Measurements from ENCODE around the gene TBC1D22A. TPM values are rescaled to one million over a fixed set of nuclear protein-coding genes. Genes with fewer than 3 reads are reported as not detected.
A peak's percentile ranks its signal among the peaks of the same experiment; 100 is the strongest.

TBC1D22A gene
- total RNA-seq, 1 donor from 2014 or later = 14.0 TPM

DNA sequence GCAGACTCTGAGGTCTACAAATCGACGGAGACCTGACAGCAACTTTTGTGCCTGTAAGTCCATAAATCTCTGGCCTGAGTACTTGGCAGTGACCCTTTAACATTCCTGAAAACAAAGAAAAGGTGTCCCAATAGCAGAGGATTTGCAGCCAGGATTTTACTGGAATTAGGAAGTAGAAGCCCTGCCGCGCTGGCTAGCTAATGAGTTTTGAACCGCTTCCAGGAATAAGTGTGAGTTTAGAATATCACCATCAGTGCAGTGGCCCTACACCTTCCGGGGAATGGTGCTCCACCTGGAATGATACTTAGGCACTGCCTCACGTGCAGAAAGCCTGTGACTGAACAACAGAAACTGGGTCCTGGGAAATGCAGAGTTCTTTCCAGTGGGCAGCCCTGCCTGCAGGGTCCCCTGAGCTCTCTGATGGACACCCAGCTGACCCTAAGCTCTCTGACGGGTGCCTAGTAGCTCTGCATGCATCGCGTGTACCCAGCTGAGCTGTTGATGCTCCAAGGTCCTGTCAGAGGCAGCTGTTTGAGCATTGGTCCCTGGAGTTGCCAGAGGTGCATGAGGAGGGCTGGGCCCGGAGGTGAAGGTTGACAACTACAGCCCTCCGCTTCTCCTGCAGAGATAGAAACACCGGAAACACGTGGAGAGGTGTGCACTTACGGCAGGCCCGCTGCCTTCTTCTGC, 380.9 kb downstream of the TBC1D22A start:
- DNase-seq (no peak), ATAC-seq (ENCODE audit: poor library complexity) (peak; percentile 25)
- intact Hi-C loops (cut with DNase I) = no loop called here

DNA sequence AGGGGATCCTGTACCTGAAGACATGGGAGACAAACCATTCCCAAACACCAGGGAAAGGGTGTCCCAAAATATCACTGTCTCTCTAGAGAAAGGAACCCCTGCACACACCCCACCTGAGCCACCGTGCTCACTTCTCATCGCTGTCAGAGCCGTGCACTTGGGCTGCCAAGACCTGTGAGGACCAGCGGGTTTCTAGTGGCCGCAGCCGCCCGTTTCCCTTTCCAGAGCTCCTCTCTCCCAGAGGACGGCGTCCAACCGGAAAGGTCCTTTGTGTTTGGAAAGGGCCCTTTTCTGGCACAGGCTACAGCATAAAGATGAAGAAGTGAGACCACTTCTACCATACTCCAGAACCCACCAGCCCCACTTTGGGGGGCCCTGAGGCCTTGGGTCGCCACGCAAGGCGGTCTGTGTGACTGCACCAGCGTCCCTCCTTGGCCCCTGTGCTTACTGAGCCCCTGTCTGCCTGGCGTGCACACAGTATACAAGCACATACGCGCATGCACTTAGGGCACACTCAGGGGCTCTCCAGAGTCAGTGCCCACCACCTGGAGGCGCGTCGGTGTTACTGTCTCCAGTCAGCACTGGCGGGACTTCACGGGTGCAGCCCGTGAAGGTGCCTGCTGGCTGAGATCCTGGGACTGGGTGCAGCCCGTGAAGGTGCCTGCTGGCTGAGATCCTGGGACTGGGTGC, 381.8 kb downstream of the TBC1D22A start:
- intact Hi-C loops (cut with DNase I) = no loop called here
- DNase-seq (no peak), ATAC-seq (ENCODE audit: poor library complexity) (no peak)

DNA sequence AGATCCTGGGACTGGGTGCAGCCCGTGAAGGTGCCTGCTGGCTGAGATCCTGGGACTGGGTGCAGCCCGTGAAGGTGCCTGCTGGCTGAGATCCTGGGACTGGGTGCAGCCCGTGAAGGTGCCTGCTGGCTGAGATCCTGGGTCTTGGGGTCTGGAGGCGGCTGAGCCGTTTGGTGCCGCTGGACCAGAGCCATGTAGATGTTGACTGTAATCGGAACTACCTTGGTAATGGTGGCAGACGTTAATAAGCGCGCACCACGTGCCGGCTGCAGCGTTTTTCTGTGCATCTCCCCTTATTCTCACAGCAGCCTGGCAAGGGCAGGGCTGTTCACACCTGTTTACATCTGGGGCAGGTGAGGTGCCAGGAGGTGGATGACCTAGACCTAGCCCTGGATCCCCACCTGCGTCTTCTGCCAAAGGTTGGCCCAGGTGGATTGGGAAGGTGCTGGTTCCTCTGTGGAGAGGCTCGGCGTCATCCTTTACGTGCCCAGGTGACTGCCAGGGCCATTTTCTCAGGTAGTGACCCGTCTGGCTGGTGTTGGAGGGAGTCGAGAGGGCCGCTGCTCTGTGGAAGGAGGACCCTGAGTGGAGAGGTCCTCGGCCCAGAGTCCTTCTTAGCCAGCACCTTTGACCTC, 382.5 kb downstream of the TBC1D22A start:
- intact Hi-C loops (cut with DNase I) = no loop called here
- ATAC-seq (ENCODE audit: poor library complexity) = no peak
- DNase-seq = no peak

DNA sequence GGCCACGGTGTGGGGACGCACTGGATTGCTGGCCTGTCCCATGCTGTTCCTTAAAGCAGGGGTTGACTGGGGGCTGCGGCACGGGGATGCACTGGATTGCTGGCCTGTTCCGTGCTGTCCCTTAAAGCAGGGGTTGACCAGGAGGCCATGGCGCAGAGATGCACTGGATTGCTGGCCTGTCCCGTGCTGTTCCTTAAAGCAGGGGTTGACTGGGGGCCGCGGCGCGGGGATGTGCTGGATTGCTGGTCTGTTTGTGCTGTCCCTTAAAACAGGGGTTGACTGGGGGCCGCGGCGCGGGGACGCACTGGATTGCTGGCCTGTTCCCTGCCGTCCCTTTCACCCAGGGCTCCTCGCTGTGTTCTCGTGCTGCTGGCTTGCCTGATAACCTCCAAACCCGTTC, 383.4 kb downstream of the TBC1D22A start:
- intact Hi-C loops (cut with DNase I) = no loop called here
- DNase-seq = no peak
- no peak for ATAC-seq (ENCODE audit: poor library complexity)

DNA sequence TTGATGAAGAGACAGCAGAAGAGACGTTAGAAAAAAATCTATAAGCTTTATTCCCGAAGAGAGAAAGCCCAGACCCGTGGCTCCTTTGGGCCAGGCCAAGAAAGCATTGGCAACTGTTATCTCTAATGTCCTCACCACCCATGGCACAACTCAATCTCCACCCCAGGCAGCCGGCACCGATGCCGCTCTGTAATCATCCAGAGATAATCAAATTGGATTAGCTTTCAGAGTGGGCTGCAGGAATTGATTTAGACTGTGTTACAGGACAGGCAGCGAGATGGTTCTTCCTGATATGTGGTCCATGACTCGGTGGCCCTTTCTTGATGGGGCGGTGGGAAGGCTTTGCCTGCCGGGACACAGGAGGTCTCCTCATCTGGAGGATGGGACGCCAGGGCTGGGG, 383.9 kb downstream of the TBC1D22A start:
- ATAC-seq (ENCODE audit: poor library complexity) (no peak), DNase-seq (no peak)
- intact Hi-C loops (cut with DNase I) = no loop called here

DNA sequence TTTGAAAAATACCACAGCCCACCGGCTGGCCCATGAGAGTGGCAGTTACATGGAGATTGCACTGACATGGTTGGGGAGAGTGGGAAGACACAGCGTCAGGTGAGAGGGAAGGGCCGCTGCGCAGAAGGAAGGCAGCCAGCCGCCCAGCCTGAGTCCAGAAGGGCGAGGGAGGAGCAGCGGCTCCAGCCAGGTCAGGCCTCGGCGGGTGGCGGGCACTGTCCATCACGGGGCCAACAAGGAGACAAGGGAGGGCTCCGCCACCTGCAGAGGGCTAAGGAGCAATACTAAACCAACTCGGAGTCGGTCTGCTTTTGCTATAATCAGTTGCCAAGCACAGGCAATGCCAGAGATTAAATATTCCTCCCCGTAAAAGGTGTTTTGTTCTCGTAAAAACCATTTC, 384.5 kb downstream of the TBC1D22A start:
- no peak for ATAC-seq (ENCODE audit: poor library complexity)
- no peak for DNase-seq
- intact Hi-C loops (cut with DNase I) = no loop called here

DNA sequence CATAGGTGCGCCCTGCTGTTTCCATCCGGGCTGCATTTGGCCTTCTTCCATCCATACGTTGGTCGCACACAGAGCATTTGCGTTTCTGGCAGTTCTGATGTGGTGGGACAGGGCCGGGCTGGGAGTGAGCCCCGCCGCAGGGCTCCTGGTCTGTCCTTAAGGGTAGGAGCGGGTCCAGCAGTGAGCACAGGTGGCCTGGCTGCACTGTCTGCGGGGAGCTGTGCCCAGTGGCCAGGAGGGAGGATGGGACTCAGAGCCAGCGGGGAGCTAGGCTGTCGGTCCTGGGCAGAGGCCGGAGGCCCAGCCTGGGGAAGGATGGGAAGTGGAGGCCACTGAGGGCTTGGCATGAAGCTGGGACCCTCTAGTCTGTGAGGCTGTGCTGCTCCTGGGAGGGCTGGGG, 385.1 kb downstream of the TBC1D22A start:
- no peak for ATAC-seq (ENCODE audit: poor library complexity)
- intact Hi-C loops (cut with DNase I) = no loop called here
- no peak for DNase-seq

DNA sequence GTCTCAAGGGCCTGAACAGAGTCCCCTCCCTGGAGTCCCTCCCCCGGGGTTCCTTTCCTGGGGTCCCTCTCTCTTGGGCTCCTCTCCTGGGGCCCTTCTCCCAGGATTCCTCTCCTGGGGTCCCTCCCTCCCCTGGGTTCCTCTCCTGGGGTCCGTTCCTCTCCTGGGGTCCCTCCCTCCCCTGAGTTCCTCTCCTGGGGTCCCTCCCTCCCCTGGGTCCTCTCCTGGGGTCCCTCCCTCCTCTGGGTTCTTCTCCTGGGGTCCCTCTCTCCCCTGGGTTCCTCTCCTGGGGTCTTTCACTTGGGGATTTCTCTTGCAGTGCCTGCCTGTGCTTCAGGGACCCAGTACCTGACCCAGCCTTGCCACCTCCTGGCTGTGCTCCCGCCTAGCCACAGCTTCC, 386.1 kb downstream of the TBC1D22A start:
- DNase-seq (no peak), ATAC-seq (ENCODE audit: poor library complexity) (no peak)
- intact Hi-C loops (cut with DNase I) = no loop called here

DNA sequence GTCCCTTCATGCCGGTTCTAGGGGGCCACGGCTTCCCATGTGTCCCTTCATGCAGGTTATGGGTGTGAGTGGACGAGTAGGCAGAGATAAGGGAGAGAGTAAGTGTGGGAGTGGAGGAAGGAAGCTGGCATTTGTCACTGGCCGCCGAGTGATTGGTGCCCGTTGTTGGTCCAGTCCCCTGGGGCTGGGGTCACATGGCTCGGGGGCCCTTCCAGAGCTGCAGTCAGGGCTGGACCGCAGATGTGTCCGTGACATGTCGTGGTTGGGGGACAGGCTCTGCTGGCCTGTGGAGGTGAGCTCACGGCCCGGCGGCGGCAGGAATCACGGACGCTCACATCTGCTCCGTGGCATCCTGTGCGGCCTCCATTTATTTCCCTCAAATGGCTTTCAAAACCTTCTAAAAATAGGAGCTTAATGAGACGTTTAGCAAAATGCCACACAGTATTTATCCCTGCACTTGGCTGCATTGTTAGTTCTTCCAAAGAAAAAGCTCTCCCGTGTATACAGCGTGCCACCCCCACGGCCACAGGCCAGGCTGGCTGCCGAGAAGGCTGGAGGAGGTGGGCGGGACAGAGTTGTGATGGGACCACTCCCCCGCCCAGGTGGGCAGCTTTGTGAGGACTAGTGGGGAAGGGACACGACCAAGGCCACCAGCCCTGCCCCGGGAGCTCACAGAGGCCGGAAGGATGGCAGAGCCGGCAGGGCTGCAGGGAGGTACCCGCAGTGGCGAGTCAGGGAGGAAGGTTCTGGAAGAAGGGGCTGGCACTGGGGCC, 386.7 kb downstream of the TBC1D22A start:
- intact Hi-C loops (cut with DNase I) = no loop called here
- ATAC-seq (ENCODE audit: poor library complexity) (peak; percentile 13), DNase-seq (no peak)

DNA sequence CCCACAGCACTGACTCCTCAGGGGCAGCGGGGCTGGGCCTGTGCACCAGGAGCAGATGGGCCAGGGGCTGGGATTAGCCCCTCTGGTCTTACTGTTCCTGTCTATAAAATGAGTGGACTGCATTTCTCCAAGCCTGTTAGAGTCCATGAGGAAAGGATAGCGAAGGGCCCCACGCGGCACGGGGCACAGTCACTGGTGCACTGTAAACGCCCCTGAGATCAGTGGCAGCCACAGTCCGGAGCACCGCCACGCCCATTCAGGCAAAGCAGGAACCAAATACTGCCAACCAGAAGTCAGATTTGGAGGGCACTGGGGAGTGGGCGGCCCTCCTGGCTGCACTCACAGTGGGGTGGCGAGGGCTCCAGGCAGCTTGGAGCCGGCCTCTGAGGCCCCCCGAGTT, 387.5 kb downstream of the TBC1D22A start:
- DNase-seq (no peak), ATAC-seq (ENCODE audit: poor library complexity) (no peak)
- intact Hi-C loops (cut with DNase I) = no loop called here

DNA sequence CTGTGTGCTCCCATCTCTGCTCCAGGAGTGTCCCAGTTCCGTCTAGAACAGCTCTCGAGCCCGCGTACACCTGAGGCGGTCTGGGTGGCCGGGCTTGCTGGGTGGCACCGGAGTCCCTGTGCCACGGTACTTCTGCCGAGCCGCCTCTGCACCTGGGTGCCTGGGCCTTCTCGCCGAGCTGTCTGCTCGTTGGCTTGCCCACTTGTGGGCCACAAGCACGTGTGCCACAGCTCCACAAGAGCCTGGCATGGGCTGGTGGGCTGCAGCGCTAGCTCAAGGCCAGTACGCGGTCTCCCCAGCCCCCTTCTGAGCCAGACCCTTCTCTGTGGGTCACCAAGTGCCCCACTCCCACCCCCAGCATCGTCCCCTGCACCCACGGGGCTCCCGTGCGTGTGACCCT, 388.0 kb downstream of the TBC1D22A start:
- DNase-seq (no peak), ATAC-seq (ENCODE audit: poor library complexity) (no peak)
- intact Hi-C loops (cut with DNase I) = no loop called here

DNA sequence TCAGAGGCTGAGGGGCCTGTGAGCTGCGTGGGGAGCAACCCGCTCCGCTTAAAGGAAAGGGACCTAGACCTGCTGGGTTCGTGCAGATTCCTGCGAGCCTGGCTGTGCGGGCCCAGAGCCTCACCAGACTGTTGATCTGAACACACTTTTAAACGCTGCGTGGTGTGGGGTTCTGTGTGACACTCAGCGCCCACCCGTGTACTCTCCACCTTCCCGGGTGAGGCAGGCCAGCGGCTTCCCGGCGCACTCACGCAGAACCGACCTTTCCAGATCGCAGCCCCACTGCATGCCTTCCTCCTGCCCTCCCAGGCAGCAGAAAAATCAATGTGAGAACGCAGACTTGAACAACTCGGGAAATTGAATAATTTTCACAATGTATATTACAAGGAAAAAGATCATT, 388.6 kb downstream of the TBC1D22A start:
- intact Hi-C loops (cut with DNase I) = no loop called here
- DNase-seq (no peak), ATAC-seq (ENCODE audit: poor library complexity) (no peak)

DNA sequence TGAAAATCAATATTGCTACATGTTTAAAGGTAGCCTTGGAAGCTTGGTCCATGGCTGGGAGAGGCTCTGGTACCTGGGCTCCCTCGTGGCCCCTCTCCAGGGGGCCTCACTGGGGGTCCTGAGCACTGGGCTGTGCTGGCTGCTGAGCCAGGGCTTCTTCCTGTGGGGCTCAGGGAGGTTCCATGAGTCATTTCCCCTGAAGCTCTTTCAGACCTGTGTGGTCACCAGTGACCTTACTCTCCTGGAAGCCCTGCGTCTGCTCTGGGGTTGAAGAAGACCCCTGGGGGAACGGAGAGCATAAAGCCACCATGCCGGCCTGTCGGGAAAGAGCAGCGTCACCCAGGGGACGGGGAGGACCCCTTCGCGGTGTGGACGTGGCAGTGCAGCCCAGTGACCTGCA, 389.0 kb downstream of the TBC1D22A start:
- DNase-seq (no peak), ATAC-seq (ENCODE audit: poor library complexity) (no peak)
- intact Hi-C loops (cut with DNase I) = no loop called here

DNA sequence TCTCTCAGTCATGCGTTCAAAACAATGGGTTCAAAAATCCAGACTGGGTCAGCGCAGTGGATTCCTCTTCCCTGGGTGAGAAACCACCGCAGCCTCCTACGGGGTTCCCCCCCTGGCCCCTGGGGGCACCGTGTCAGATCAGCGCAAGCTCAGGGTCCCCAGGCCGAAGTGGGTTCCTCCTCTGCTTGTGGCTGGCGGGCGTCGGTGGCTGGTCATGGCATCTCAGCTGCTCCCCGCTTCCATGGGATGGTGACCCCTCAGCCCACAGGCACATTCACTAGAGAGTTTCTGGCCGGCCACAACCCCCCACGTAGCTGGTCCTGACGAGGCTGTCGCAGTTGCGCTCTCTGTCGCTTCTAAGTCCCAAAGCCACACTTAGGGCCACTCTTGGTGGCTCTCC, 389.8 kb downstream of the TBC1D22A start:
- intact Hi-C loops (cut with DNase I) = no loop called here
- ATAC-seq (ENCODE audit: poor library complexity) (no peak), DNase-seq (no peak)

DNA sequence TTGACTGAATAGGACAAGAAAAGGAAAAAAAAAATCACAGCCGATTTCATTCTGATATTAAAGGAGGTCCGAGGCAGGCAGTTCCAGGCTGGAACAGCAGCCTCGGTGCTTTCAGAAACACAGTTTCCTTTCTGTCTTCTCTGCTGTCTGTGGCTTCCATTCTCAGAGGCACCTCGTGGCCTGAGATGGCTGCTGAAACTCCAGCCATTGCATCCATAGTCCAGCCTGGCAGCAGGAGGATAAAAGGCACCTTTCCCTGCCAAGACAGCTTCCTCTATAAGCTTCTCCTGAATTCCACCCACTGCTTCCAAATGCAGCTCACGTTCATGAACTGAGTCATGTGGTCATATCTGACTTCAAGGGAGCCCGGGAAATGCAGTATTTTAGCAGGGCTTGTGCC, 390.5 kb downstream of the TBC1D22A start:
- ATAC-seq (ENCODE audit: poor library complexity) = no peak
- intact Hi-C loops (cut with DNase I) = no loop called here
- DNase-seq = no peak

DNA sequence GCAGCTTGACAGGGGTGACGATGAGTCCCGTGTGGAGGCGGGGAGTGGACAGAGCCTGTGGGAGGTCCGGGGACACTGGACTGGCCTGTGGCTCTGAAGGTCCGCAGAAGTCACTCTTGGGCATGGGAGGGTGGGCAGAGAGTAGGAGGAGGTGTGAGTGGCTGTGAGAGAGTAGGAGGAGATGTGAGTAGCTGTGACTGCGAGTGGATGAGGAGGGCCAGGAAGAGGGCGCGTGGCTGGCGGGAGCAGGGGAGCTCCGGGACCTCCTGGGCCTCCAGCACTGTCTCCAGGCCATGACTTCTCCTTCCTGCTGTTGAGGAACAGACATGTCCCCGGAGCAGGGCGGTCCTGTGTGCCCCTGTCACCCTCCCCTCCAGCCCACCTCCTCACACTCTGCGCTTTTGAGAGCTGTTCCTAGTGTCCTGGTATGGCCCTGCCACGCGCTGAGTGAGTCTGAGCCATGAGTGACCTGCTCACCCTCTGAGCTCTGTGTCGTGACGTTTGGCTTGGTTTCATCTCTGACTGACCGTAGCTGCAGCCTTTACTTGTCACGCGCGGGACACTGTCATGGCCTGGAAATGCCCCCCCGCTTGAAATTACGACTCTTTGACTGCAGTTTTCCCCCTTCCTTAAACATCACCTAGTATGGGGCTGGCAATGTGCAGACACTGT, 391.5 kb downstream of the TBC1D22A start:
- intact Hi-C loops (cut with DNase I) = no loop called here
- no peak for DNase-seq
- peak; percentile 37 for ATAC-seq (ENCODE audit: poor library complexity)

DNA sequence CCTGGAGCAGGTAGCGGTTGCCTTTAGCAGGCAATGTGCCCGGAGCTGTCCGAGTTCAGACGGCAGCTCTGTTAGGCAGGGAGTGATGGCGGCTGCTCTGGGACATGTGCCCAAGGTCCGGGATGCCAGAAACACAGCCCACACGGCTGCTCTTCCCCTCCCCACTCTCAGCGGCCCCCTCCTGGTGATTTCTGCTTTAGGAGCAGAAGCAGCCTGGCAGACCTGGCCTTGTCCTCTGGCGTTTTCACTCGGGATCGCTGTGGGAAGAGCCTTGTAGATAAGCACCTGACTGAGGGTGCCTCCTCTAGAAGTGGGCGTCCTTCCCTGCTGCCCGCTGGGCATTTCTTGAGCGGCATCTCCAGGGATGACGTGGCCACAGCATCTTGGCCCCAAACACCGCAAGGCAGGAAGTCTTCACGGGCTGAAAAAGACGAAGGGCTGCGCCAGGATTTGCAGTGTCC, 392.2 kb downstream of the TBC1D22A start:
- intact Hi-C loops (cut with DNase I) = no loop called here
- DNase-seq (peak; percentile 80), ATAC-seq (ENCODE audit: poor library complexity) (peak; percentile 89)

DNA sequence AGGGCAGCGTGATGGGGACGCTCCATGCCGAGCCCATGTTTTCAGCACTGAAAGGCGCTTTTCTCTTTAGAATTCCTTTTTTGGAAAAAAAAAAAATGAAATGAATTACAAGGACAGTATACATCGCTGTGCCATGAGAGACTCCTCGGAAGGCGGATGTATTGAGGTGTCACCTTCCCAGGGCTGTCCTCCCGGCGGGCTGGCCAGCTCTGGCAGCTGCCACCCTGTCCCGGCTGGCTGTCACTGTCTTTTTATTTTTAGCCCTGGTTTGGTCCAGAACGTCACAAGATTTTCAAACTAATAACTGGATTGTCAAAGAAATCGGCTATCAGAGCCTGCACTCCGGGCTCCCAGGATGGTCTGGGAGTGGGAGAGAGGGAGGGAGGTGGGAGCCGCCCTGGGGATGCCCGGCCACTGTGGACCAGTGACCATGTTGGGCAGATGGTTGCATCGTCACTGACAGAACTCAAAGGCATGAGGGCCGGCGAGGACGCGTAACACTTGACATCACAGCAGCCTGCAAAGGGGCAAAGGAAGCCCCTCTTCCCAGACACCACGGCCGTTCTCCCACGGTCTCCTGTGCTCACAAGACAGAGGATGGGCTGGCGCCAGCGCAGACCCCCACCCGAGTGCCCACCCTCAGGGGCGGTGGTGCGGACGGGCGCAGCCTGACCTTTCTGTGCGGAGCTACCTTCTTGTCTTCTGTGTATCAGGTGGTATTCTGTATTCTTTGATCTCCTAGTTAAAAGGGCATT, 392.9 kb downstream of the TBC1D22A start:
- ATAC-seq (ENCODE audit: poor library complexity) = peak; percentile 74
- no peak for DNase-seq
- intact Hi-C loops (cut with DNase I) = no loop called here
